H9 (cell line): ENCODE data around the gene MYH16. TPM values are rescaled to one million over a fixed set of nuclear protein-coding genes. Genes with fewer than 3 reads are reported as not detected.

Experiments
- DNase-seq: peaks from one replicate; pipeline ENCODE4 v3.0.0-alpha.2; 2017
- H2AFZ ChIP-seq: one replicate; pipeline ENCODE4 v1.6.1; 2013; ENCODE audit warnings: mild to moderate bottlenecking, low read length, control low read depth, moderate library complexity
- H2AK5ac ChIP-seq: 2 replicates; pipeline ENCODE4 v1.6.1; 2013; ENCODE audit warnings: low read length, control low read depth, mixed read lengths; ENCODE audit not compliant: insufficient read length
- H2BK120ac ChIP-seq: one replicate; pipeline ENCODE4 v1.6.1; 2013; ENCODE audit warnings: low read depth, mild to moderate bottlenecking, low read length, control low read depth, inconsistent platforms; ENCODE audit not compliant: poor library complexity, severe bottlenecking
- H2BK12ac ChIP-seq: 2 replicates; pipeline ENCODE4 v1.6.1; 2013; ENCODE audit warnings: low read length, control low read depth, mixed read lengths, low read depth; ENCODE audit not compliant: insufficient read length
- H2BK15ac ChIP-seq: 2 replicates; pipeline ENCODE4 v1.6.1; 2013; ENCODE audit warnings: low read depth, low read length, control low read depth
- H2BK20ac ChIP-seq: one replicate; pipeline ENCODE4 v1.6.1; 2013; ENCODE audit warnings: low read depth, mild to moderate bottlenecking, low read length, control low read depth, inconsistent platforms; ENCODE audit not compliant: poor library complexity, severe bottlenecking
- H2BK5ac ChIP-seq: 2 replicates; pipeline ENCODE4 v1.6.1; 2013; ENCODE audit warnings: low read length, control low read depth, mixed read lengths; ENCODE audit not compliant: insufficient read length
- H3K14ac ChIP-seq: 2 replicates; pipeline ENCODE4 v1.6.1; 2013; ENCODE audit warnings: low read length, control low read depth; ENCODE audit not compliant: insufficient read depth
- H3K18ac ChIP-seq: 2 replicates; pipeline ENCODE4 v1.6.1; 2013; ENCODE audit warnings: low read depth, mild to moderate bottlenecking, mixed read lengths, low read length, control low read depth; ENCODE audit not compliant: insufficient read length
- H3K23ac ChIP-seq: 2 replicates; pipeline ENCODE4 v1.6.1; 2013; ENCODE audit warnings: low read length, control low read depth, mixed read lengths, low read depth; ENCODE audit not compliant: insufficient read length
- H3K23me2 ChIP-seq: 2 replicates; pipeline ENCODE4 v1.6.1; 2013; ENCODE audit warnings: low read depth, mild to moderate bottlenecking, mixed read lengths, low read length, control low read depth; ENCODE audit not compliant: insufficient read length, poor library complexity, severe bottlenecking
- H3K27ac ChIP-seq: 2 replicates; pipeline ENCODE4 v1.5.1; 2013; ENCODE audit warnings: low read length, control low read depth, mixed read lengths, low read depth; ENCODE audit not compliant: insufficient read length
- H3K27me3 ChIP-seq: 2 replicates; pipeline ENCODE4 v1.6.1; 2013; ENCODE audit warnings: low read length, control low read depth, inconsistent platforms; ENCODE audit not compliant: insufficient read depth
- H3K4ac ChIP-seq: 2 replicates; pipeline ENCODE4 v1.6.1; 2013; ENCODE audit warnings: low read depth, mild to moderate bottlenecking, control low read depth, inconsistent platforms, low read length, moderate library complexity
- H3K4me1 ChIP-seq: 2 replicates; pipeline ENCODE4 v1.6.1; 2013; ENCODE audit warnings: low read length, control low read depth, inconsistent platforms; ENCODE audit not compliant: insufficient read depth
- H3K4me2 ChIP-seq: 2 replicates; pipeline ENCODE4 v1.6.1; 2013; ENCODE audit warnings: low read length, control low read depth, mixed read lengths; ENCODE audit not compliant: insufficient read length, insufficient read depth
- H3K56ac ChIP-seq: 2 replicates; pipeline ENCODE4 v1.6.1; 2013; ENCODE audit warnings: low read depth, mild to moderate bottlenecking, mixed read lengths, low read length, control low read depth; ENCODE audit not compliant: insufficient read length
- H3K79me1 ChIP-seq: 2 replicates; pipeline ENCODE4 v1.6.1; 2013; ENCODE audit warnings: low read depth, mild to moderate bottlenecking, moderate library complexity, low read length, control low read depth, inconsistent platforms; ENCODE audit not compliant: insufficient read depth, poor library complexity, severe bottlenecking
- H3K79me2 ChIP-seq: 2 replicates; pipeline ENCODE4 v1.6.1; 2013; ENCODE audit warnings: low read length, control low read depth, inconsistent platforms; ENCODE audit not compliant: insufficient read depth
- H3K9ac ChIP-seq: 2 replicates; pipeline ENCODE4 v1.6.1; 2013; ENCODE audit warnings: low read length, control low read depth, mixed read lengths; ENCODE audit not compliant: insufficient read length; ENCODE audit errors: extremely low read depth
- H3K9me3 ChIP-seq: one replicate; pipeline ENCODE4 v1.6.1; 2013; ENCODE audit warnings: low read depth, low read length, inconsistent platforms; ENCODE audit not compliant: control insufficient read depth
- H3T11ph ChIP-seq: one replicate; pipeline ENCODE4 v1.6.1; 2013; ENCODE audit warnings: mild to moderate bottlenecking, low read length, control low read depth, inconsistent platforms
- H4K20me1 ChIP-seq: one replicate; pipeline ENCODE4 v1.6.1; 2013; ENCODE audit not compliant: control insufficient read depth, insufficient read length, insufficient read depth
- H4K5ac ChIP-seq: 2 replicates; pipeline ENCODE4 v1.6.1; 2013; ENCODE audit warnings: low read depth, mild to moderate bottlenecking, mixed read lengths, low read length, control low read depth; ENCODE audit not compliant: insufficient read length
- H4K8ac ChIP-seq: replicated peaks from 2 replicates; pipeline ENCODE4 v1.6.1; 2013; ENCODE audit warnings: low read length, control low read depth, mixed read lengths, low read depth; ENCODE audit not compliant: insufficient read length
- H4K91ac ChIP-seq: 2 replicates; pipeline ENCODE4 v1.6.1; 2013; ENCODE audit warnings: low read depth, mild to moderate bottlenecking, moderate library complexity, mixed read lengths, low read length, control low read depth; ENCODE audit not compliant: insufficient read length
- H3K27ac Mint-ChIP-seq, 3 experiments: 2 replicates in 2 of 3; 3 replicates in 1 of 3; pipeline ENCODE4 v1.8.0; 2020 to 2021; ENCODE audit warnings: mixed read lengths in 3 of 3, mild to moderate bottlenecking in 1 of 3, moderate library complexity in 1 of 3
- H3K27me3 Mint-ChIP-seq: 2 replicates; pipeline ENCODE4 v1.8.0; 2021; ENCODE audit warnings: low read depth, mild to moderate bottlenecking, moderate library complexity, mixed read lengths
- H3K36me3 Mint-ChIP-seq, 3 experiments: 2 replicates in 2 of 3; 3 replicates in 1 of 3; pipeline ENCODE4 v1.8.0; 2020 to 2021; ENCODE audit warnings: low read depth in 3 of 3, mixed read lengths in 3 of 3; ENCODE audit not compliant: insufficient read depth in 1 of 3
- H3K4me1 Mint-ChIP-seq, 2 experiments: 2 replicates each; pipeline ENCODE4 v1.8.0; 2020; ENCODE audit warnings: mixed read lengths in 2 of 2
- H3K4me3 Mint-ChIP-seq, 2 experiments: 2 replicates in 1 of 2; 3 replicates in 1 of 2; pipeline ENCODE4 v1.8.0; 2020 to 2021; ENCODE audit warnings: mild to moderate bottlenecking in 2 of 2, mixed read lengths in 2 of 2, moderate library complexity in 1 of 2
- H3K9me3 Mint-ChIP-seq, 2 experiments: 2 replicates in 1 of 2; 3 replicates in 1 of 2; pipeline ENCODE4 v1.8.0; 2020; ENCODE audit warnings: mild to moderate bottlenecking in 2 of 2, mixed read lengths in 2 of 2, moderate library complexity in 1 of 2
- CTCF ChIP-seq: fragments of 200-600 bp; sonication (generic); conservative IDR thresholded peaks from 3 replicates; pipeline ENCODE4 v1.8.0; 2021; ENCODE audit warnings: antibody characterized with exemption, mild to moderate bottlenecking
- WGBS: extraction: QIAGEN DNeasy Blood & Tissue Kit; methylation state at CpG from one replicate; pipeline ENCODE4 v1.1.7; 2013; ENCODE audit warnings: missing lambda C conversion rate, low lambda C conversion rate, mixed read lengths; ENCODE audit not compliant: insufficient read length; ENCODE audit errors: extremely low coverage; 5-methylcytosine and 5-hydroxymethylcytosine counted together
- total RNA-seq: library from RNA; stranded (reverse); gene quantifications from 2 replicates; pipeline ENCODE4 v1.2.1, GENCODE V29; 2021

The MYH16 gene
- total RNA-seq, 1 experiment from 2014 or later, result not detected

GRCh38 chr7:99254390-99254789 is 18.2 kb upstream of the MYH16 start:
- Histone ChIP-seq H3K23me2 (no peaks in the 10 kb centered on the region), H3K79me2 (no peaks in the 10 kb centered on the region), H3K4ac (no peak overlapping the region), H2AK5ac (no peak overlapping the region), H2BK5ac (no peak overlapping the region), H2BK15ac (no peak overlapping the region), H2BK20ac (no peak overlapping the region), H3K4me1 (no peaks in the 10 kb centered on the region), H3K18ac (no peak overlapping the region), H3K79me1 (no peaks in the 10 kb centered on the region), H3K4me2 (no peak overlapping the region), H2BK120ac (no peak overlapping the region), H2BK12ac (no peak overlapping the region), H3K9me3 (no peaks in the 10 kb centered on the region), H4K91ac (no peak overlapping the region), H3K14ac (no peak overlapping the region), H2AFZ (no peak overlapping the region), H4K20me1 (no peaks in the 10 kb centered on the region), H3K9ac (no peak overlapping the region), H3T11ph (no peak overlapping the region), H3K27ac (no peak overlapping the region), H4K8ac (no peak overlapping the region), H3K23ac (no peak overlapping the region), H3K27me3 (no peaks in the 10 kb centered on the region), H4K5ac (no peak overlapping the region), H3K56ac (no peak overlapping the region)
- DNase-seq, result no peak
- no CpG with 5 or more reads among the region's 2 CpGs for WGBS
- Mint-ChIP-seq H3K27me3 (no peaks in the 10 kb centered on the region), H3K4me3 (no peak overlapping the region), H3K36me3 (no peaks in the 10 kb centered on the region), H3K4me1 (peaks cover 12 to 18% of the 10 kb centered on the region in 2 experiments; a peak in 3 of 4 replicates), H3K9me3 (no peaks in the 10 kb centered on the region), H3K27ac (no peak overlapping the region)
- TF ChIP-seq CTCF, result no peak
